NCI-H146 treated with DMSO at 0.1 percent for 48 hours (cell line): ENCODE data around the gene CCL14.

Experiments
- DNase-seq: peaks from one replicate; lab custom pipeline; 2025; ENCODE audit not compliant: unreplicated experiment; lab: John Stamatoyannopoulos, UW

Gene CCL14

DNA sequence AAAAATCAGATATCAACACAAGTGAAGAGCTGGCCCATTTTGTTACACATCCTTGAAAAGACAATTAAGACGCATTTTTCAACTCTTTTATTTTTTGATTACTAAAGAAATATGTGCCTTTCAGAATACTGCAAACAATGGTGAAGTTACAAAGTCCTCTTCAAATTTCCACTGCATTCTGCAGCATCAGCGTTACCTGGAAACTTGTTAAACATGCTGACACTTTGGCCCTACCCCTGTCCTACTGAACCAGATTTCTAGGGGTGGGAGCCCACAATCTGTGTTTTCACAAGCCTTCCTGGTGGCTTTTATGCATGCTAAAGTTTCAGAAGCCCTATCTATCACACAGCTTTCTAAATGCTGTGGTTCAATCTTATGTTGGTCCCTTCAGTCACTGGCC is 4.5 kb upstream of the CCL14 start:
- no peak for DNase-seq

DNA sequence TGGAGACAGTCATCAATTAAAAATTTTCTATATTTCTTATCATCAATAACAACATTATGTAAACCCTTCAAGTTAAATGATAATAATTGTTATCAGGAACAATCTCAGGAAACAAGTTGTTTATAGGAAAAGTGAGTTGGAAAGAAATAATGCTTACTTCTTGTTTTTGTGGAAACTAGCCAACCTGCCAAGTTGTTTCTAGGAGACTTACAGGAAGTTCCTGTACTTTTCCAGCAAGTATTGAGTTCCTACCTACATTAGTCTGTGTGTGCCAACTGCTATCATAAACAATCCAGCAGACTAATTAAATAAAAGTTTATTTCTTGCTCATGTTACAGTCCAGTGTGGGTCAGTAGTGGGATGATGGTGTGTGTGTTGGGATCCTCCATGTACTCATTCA is 1.6 kb upstream of the CCL14 start:
- no peak for DNase-seq

DNA sequence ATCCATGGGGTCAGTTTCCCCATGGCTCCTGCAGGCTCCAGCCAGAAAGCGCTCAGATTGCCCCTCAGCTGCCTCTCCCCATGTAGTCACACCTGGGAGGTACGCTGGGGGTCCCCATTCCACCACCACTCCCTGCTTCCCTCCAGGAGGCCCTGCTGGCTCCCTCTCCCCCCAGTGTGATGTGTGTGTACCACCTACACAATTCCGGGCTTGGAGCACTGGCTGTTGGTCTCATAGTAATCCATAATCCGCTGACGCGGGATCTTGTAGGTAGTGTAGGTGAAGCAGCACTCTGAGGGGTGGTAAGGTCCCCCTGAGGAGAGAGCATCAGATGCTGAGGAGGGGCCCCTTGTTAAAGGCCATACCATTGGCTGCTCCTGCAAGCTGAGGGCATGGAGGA is 2.4 kb downstream of the CCL14 start:
- no peak for DNase-seq

DNA sequence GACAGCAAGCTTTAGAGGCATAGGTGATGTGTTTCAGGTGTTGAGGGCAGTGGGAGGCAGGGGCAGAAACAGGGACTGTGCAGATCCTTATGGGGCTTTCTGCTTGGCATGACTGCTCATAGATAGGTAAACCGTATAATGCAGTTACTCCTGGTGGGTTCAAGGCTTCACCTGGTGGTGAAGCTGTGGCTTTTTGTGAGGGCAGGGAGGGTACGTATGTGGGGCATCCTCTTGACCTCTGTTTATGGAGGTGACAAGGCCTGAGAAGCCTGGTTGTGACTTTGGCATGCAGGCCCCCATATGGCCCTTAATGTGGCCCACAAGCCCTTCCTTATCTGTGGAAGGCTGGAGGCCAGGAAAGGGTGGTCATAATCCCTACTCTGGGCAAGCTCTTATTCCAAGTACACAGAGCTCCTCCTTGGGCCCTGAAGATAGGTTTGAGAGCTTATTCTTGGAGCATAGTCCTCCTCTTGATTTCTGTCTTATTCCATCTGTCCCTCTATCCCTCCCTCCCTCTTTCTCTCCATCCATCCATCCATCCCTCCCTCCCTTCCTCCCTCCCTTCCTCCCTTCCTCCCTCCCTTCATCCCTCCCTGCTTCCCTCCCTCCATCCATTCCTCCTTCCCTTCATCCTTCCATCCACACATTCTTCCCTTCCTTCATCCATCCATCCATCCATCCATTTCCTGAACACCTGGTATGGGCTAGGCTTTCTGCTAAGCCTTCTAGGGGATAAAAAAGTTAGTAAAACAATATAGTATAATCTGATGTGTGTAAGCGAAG is 3.9 kb downstream of the CCL14 start:
- DNase-seq = no peak

DNA sequence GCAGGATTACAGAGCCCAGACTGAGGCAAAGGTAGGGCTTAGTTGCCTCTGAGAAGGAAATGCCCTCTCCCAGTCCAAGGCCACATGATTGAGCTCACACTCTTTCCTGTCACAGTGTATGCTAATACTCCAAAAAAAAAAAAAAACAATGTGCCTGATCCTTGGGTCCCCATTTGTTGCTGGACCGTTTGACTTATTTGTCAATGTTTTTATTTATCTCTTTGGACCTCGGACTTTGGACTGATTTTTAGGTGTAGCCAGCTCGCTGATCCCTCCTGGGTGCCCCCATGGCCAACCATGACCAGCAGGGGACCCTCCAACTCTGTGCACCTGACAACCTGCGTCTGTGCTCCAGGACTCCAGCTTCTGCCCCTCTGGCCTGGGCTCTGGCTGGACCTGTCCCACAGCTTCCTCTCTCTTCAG is 4.6 kb downstream of the CCL14 start:
- no peak for DNase-seq

DNA sequence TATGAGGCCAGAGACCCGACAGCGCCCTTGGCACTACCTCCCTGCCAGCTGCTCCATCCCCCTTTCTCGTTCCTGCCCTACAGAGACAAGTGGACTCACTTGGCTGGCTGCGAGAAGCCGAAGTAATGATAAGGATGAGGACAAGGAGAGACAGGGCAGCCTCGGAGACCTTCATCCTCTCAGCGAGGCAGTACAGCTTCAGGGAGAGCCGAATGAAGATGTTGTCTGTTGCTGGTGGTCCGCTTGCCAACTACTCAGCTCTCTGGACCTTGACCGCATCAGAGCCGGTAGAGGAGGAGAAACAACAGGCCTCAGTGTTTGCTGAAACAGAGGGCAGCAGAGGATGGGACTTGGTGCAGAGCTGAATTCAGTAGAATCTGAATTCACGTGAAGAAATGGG is 5.3 kb downstream of the CCL14 start, which contains the start of gene CCL16:
CCL16 (minus strand) TSS at position 252 of the 400 bp plus-strand sequence; CDS start at position 175, 77 bp downstream.
- no peak for DNase-seq

DNA sequence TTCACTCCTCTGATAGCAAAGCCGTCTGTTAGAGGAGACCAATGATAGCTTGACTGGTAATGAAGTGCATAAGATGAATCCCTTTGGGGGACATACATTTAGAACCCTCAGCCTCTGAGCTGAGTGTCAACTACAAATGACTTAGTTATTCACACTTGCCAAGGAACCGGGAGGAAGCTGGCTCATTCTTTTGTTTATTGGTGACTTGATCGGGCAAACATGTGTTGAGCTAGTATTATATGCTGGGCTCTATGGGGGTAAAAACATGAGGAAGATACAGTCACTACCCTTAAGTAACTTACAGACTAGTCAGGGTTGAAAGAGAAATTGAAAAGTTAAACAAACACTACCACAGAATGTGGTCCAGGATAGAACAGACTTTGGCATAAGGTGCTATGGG is 8.2 kb downstream of the CCL14 start:
- DNase-seq = no peak

DNA sequence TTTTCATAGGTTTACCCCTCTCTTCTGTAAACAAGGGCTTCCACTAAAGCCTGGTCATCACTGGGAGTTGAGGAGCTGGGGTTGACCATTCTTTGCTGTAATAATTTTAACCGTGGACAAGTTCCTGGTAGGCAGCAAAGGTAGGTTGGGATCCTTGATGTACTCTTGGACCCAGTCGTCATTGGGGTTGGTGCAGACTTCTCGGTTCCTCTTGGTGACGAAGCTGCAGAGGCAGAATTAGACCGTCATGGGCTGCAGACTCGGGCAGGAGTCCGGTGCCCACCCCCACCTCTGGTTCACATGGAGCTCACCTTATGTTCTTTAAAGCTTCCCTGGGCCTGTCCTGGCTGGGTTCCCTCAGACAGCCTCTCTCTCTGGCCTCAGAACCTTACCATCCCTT is 9.0 kb downstream of the CCL14 start:
- DNase-seq = no peak

DNA sequence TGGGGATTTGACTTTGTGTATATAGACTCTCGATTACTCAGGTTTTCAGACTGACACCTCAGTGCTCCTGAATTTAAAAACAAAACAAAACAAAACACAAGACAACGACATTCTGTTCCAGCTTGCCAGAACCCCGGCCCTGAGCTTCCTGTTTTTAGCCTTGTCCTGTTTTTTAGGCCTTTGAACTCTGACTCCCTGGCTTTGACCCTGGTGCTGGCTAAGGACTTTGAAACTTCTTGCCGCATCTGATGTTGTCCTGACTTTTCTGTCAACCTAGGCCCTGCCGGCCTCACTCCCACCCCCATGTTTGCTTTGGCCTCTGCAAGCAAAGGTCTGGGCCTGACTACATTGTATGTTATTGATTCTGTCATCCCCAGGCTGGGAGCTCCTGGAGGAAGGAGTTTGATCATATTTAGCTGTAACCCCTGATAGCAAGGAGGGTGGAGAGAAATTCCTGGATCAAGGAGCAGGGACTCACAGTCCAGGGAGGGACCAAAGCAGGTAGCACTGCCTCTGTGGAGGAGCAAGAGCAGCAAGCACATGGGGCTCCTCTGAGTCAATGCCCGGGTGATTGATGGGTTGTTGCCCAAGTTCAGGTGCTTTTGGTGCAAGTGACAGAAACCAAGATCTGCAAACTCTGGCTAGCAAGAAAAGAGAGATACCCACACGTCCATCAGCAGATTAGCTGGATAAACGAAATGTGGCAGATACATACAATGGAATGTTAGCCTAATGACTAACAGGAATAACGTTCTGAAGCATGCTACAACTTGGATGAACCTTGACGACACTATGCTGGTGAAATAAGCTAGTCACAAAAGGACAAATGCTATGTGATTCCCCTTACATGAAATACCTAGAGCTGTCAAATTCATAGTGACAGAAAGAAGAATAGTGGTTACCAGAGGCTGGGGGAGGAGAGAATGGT is 12.9 kb downstream of the CCL14 start:
- DNase-seq = no peak

DNA sequence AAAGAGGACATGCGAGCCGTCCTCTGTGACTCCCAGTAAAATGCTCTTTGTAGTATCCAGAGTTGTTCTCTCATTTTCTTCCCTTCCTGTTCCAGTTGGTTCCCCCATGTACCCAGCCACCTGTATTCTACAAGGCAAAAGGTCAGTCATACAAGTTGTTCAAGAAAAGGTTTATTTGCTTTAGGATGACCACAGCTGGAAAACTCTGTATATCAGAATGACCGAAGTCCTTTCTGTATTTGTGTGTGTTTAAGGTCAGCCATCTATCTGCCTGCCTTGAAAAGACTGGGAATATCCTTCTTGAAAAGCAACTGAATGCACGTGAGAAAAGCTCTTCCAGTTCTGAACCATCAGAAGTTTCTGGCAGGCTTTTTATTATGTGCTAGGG is 13.6 kb downstream of the CCL14 start:
- DNase-seq = no peak

DNA sequence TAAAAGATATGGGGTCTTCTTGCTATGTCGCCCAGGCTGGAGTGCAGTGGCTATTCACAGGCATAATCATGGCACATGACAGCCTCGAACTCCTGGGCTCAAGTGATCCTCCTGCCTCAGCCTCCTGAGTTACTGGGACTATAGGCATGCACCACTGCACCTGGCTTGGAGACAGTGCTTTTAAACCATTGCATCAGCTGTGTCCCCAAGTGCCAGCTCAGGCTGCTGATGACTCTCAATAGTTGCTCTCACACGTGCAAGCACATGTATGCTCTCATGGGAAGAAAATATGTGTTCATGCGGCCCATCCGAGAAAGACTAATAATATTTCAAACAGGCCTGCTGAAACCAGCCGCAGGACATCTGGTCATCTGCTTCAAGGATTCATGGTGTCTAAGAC is 14.0 kb downstream of the CCL14 start:
- no peak for DNase-seq

DNA sequence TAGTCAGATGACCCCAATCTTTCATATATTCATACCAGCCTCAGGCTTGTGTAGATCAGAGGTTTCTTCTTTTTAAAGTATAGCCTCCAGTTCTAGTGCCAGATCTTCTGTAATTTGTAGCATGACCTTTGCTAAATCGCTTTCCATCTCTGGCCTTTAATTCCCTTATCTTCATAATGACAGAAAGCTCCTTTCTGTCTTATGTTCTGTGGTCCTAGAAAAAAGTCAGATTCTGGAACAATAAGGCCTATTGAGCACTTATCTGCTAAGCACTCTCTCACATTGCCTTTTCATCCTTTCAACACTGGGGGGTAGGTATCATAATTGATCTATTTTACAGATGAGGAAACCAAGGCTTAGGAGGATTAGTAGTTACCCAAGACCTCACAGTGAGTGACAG is 14.5 kb downstream of the CCL14 start:
- no peak for DNase-seq

DNA sequence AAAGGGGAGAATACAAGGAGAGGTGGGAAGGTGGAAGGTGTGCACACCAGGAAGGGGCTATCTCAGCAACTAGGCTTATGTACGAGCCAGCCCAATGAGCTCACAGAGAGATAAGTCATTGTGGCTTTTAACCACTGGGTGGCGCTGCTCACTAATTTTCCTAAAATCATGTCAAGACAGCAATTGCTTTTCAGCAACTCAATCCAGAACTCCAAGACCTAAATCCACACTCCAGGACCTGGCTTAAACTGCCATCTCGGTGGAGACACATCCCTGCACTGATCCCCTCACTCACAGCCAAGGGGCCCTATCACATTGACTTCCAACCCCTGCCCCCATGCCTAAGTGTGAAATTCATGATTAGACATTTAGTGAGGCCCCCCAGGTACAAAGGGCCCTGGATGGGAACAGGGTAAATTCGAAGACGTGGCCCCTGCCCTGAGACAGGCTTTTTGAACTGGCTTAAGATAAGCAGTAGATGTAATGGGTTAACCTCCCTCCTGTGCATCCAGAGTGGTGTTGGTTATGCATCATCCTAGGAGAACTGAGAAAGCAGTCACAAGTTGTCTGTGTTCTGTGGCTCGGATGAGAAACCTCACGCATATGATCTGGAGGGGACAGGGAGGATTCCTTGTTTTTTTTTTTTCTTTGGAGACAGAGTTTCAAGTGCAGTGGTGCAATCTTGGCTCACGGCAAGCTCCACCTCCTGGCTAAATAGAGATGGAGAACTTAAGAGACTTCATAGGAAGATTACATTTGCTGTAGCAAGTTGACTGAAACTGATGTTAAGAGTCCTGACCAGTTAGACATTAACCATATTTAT is 16.8 kb downstream of the CCL14 start:
- peak; percentile 25 for DNase-seq

DNA sequence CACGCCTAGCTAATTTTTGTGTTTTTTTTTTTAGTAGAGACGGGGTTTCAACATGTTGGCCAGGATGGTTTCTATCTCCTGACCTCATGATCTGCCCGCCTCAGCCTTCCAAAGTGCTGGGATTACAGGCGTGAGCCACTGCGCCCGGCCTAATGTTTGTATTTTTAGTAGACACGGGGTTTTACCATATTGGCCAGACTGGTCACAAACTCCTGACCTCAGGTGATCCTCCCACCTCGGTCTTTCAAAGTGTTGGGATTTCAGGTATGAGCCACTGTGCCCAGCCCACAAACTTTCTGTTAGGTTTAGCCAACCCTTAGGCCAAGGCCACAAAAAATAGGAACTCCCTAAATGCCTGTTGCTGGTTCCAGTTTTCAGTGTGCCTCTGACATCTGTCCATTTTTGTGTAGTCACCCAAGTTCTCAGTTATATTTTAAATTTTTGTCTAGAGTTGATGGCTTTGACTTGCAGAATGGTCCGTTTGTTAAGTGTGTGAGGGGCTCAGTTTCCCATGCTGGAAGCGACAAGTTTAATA is 17.9 kb downstream of the CCL14 start:
- DNase-seq = no peak

DNA sequence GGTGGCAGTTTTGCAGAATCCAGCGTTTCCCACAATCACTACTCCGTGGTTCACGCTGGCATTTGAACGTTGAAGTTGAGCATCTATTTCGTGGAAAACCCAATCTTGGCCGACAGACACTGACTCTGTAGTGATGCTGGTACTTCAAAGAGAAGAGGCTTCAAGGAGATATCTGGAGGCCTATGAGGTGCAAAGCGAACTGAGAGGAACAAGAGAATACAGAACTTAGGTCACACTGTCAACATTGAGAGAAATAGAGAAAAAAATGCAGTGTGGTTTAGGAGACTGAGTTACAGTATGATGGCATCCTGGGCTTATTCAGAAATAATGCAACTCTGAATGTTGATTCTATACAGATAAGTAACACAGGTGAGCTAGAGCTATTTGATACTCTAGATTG is 21.3 kb downstream of the CCL14 start:
- DNase-seq = no peak

DNA sequence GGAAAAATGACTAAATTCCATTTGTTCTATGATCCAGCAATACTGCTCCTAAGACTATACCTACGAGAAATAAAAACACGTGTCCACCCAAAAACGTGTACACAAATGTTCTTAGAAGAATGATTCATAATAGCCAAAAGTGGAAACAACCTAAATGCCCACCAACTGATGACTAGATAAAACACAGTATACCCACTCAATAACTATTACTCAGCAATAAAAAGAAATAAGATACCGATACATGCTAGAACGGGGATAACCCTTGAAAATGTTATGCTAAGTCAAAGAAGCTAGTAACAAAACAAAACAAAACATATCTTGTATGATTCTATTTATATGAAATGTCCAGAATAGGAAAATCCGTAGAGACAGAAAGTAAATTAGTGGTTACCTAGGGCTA is 22.9 kb downstream of the CCL14 start:
- DNase-seq = no peak

DNA sequence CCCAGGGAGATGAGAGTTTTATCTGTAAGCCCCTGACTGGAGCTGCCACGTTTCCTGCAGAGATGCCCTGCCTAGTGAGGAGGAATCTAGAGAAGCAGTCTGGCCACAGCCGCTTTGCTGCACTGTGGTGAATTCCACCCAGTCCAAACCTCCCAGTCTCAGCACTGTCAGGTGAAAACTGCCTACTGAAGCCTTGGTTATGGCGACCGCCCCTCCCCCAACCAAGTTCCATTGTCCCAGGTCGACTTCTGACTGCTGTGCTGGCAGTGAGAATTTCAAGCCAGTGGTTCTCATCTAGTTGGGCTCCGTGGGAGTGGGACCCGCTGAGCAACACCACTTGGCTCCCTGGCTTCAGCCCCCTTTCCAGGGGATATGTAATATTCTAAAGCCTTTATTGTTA is 32.8 kb downstream of the CCL14 start:
- no peak for DNase-seq

DNA sequence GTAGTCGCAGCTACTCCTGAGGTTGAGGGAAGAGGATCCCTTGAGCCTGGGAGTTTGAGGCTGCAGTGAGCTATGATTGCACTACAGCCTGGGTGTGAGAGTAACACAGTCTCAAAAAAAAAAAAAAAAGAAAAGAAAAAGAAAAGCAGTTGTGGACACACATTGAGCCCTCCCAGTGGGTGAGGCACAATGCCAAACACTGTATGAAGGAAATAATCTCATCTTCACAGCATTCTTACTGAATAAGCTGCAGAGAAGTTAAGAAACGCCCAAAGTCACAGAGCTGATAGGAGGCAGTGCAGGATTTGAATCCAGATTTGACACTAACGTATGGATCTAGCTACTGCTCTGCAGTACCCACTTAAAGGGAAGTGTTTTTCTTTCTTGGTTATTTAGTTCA is 37.1 kb downstream of the CCL14 start:
- DNase-seq = no peak

DNA sequence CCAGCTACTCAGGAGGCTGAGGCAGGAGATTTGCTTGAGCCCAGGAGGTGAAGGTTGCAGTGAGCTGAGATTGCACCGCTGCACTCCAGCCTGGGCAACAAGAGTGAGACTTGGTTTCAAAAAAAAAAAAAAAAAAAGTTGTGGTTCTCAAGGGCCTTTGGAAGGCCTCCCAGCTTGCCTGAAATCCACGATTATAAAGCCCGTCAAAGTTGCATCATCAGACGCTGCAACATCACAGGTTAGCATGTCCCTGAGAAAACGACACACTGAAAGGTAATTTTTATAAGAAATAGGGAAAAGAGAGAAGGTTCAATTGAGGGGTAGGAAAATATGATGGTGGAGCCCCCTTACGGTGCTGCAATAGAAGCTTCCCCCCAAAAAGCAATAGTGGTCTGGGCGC is 38.4 kb downstream of the CCL14 start:
- DNase-seq = no peak

DNA sequence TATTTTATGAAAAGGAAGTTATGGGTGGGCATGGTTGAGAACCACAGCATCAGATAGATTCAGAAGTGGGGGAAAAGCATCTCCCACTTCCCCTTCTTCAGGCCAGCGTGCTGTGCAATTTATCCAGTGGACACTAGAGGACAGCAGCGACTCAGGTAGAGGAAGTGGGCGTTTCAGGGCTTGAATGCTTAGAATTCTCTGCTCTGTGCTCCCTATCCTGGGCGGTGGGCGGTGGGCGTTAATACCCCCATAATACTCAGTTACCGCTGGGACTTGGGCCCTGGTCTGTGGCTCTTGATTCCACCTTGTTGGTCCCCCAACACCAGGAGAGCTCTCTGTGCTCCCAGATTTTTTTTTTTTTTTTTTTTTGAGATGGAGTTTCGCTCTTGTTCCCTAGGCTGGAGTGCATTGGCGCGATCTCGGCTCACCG is 39.4 kb downstream of the CCL14 start:
- peak; percentile 47 for DNase-seq

DNA sequence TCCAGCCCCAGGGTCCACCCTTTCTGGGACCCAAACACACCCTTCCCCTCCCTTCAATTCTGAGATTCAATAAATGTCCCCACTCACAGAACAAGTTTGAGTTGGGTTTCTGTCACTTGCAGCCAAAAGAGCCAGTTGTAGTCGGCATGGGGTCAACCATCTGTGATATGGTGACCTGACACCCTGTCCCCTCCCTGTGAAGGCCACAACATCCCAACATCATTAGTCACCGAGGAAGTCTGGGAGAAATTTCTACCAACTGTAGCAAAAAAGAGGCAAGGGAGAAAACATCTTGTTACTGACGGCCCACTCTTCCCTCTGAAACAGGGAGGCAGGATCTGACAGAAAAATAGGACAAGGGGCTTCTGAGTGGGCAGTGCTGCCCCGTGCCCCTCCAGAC is 42.4 kb downstream of the CCL14 start:
- DNase-seq = no peak
